Bone marrow (tissue), 2 donors: Measurements from ENCODE around the gene AKAP13.
"Not testable (repeated sequence)": the region's sequence is repeated elsewhere in the genome, so short reads cannot be mapped to it uniquely, and the experiment has no call there.

Experiments used
- DNase-seq, 2 donors: peaks; one replicate each; lab custom pipeline; 2025; lab: John Stamatoyannopoulos, UW

Gene AKAP13

GRCh38 chr15:85408270-85408746 is 27.9 kb downstream of the AKAP13 start:
- DNase-seq: no peak

DNA sequence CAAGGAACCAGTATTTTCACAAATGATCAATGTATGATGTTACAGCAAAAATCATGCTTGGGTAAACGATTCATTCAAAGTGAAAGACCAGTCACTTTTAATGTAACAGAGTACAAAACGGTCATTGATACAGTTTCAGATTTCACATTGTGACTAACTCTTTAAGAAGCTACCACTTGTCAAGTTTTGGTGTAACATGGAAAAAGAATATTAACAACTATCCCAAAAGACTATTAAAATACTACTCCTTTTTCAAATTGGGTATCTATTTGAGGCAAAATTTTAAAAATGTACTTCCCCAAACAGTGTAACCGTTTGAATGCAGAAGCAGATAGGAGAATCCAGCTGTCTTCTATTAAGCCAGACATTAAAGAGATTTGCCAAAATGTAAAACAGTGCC is 31.7 kb downstream of the AKAP13 start:
- DNase-seq: no peak

DNA sequence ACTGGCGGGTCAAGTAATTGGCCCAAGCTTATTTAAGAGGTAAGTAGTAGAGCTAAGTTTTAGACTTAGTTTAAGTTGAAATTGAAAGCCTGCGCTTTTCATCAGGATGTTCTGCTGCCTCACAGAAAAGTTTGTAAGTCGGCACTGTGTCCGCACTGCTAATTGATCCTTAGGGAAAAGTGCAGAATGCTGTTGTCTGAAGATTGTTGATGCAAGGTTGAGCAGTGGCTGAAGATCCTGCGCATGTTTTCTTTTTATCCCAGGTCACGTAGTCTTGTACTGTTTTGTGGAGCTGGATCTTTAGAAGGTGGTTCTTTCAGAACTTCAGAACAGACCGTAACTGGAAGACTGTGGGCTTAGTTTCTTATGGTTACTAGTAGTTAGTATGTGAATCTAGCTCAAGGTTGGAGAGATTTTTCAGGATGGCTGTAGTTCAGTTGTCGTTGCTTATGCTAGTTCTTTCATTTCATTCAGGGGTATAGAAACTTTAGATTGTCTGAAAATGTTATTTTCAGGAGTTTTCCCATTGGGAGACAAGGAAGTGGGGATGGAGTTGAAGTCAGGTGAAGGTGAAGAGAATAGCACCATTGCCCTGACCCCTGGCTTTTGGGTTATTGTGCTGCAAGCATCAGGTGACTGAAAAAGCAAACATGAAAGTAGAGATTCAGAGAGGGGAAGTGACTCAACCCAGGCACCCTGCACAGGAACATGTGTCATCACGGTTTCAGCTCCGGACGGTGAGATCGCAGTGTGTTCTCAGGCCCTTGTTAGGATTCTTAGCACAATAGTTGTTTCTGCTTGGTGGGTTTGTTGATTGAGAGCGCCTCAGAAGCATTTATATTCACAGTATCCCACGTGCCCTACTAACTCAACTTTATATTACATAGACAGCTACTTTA is 32.8 kb downstream of the AKAP13 start:
- DNase-seq: peak; percentile 11 to 91

DNA sequence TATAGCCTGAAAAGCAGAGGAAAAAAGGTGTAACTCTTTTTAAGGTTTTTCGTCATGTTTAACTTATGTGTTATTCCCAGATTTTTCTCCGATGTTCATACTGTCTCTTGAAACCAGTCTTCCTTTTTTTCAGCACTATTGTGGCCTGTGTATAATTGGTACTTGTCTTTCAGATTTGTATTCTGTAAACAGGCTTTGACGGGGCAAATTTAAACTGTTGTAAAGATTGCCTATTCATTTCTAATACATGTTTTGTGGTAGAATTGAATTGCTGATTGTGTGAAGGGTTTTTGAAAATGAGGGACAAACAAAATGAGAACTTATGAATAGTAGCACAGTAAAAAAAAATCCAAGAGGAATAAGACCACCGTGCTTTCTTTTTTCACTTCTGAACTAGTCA is 33.6 kb downstream of the AKAP13 start:
- no peak for DNase-seq

- peak in 1 of 2 donors; percentile 71 for DNase-seq
Observed at GRCh38 chr15:85414495-85414894, 34.1 kb downstream of the AKAP13 start.

DNA sequence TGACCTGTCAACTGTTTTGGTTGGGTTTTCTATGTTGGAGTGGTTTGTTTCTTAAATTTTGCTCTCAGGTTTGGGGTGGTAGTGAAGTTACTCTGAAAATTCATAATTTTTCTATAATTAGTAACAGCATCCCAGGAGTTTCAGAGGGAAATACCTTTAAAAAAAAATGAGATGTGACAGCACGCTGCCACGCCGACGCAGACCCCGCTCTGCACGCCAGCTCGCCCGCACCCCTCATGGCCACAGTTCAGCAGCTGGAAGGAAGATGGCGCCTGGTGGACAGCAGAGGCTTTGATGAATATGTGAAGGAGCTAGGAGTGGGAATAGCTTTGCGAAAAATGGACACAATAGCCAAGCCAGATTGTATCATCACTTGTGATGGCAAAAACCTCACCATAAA is 34.6 kb downstream of the AKAP13 start:
- DNase-seq: no peak

GRCh38 chr15:85415783-85416182 is 35.4 kb downstream of the AKAP13 start:
- no peak for DNase-seq

DNA sequence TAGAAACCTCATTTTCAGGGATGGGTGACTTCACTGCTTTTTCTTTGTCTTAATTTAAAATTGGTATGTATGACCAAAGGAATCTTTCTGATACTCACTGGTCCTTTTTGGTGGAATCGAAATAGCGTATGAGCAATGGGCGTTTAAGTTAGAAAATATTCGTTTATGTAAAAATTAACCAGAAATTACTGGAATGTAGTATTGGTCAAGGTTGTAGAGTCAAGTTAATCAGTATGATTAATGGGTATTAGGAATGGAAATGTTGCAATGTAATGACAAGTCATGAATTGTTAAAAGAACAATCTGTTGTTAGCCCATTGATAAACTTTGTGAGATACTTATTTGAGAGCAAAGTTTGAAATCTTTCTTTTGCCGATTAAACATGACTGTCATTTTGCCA is 36.9 kb downstream of the AKAP13 start:
- DNase-seq: no peak

DNA sequence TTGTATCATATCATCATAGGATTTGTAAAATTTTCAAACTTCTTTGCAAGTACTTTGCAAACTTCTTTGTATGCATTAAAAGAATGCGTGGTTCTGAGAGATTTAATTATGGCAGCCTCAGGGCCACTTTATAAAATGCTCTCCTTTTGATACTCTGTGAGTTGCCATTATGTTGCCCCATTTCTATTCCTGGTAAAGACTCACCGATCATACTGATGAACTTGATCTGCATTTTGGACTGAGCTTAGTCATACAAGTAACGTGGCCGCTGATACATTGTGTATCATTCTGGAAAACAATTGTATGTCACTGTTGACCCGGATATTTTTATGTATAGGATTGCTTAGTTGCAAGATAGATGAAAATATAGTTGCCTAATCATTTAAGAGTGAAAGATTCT is 38.8 kb downstream of the AKAP13 start:
- DNase-seq: no peak

DNA sequence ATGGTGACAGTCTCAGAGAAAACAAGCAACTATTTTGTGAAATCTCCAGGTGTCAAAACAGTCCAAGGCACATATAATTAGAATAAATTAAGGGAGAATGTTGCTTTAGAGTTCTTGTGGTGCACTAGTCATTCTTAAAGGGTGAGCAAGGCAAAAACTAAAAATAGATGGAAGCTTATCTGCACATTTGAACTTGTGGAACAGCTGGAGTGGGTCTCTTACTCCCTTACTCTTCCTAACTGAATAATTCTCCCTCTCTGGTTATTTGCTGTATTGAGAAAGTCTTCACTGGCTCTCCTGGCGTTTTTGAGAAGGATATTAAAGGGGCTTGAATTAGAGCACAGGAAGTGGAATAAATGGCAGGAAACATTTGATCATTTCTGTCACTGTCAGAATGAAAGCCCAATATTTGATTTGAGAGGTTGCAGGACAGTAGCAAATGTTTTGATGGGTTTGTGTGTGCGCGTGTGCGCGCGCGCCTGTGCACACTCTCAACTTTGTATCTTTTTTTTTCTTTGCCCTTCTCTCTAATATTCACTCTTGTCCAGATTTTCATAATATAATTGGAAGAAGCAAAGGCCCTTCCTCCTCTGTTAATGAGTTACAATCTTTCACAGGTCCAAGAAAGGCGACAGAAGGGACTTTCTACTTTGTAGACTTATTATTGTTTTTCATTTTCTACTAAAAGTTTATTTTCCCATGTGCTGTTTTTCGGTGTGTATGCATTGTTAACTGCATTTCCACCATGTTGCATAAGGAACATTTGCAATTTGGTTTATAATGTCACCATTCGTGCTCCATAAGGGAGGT is 40.9 kb downstream of the AKAP13 start:
- DNase-seq: no peak

DNA sequence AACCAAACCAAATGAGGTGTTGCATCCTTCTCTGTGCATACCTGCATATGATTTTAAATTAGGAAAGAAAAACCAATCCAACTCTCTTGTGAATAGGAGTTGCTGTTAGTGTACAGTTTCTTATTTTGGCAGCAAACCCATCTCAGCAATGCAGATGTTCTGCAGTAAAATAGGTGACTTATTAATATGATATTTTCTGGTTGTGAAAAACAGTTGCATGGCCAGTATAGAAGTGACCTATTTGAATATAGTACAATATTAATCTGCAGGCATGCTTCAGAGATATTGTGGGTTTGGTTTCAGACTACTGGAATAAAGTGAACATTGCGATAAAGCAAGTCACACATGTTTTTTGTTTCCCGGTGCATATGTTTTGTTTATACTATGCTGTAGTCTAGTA is 42.2 kb downstream of the AKAP13 start:
- no peak for DNase-seq

GRCh38 chr15:85423256-85423655 is 42.9 kb downstream of the AKAP13 start:
- no peak for DNase-seq

GRCh38 chr15:85424154-85424553 is 43.8 kb downstream of the AKAP13 start:
- DNase-seq: no peak

DNA sequence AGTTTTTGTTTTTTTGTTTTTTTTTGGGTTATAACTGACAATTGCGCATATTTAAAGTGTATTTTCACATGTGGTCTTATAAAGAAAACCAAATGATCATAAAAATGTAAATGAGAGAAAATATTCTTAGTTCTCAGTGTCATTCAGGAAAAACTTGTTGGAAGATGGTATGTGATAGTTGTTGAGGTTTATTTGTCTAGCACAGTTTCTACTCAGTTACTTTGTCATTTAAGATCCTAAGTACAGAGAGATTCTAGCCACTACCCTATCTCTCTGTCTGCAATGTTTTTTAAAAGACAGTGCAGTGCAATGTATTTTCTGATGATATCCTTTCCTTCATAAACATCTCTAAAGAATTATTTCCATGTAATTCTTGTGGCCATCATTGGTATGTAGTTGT is 46.1 kb downstream of the AKAP13 start:
- DNase-seq: no peak

- DNase-seq: no peak
Observed at GRCh38 chr15:85427286-85428028, 47.1 kb downstream of the AKAP13 start.

DNA sequence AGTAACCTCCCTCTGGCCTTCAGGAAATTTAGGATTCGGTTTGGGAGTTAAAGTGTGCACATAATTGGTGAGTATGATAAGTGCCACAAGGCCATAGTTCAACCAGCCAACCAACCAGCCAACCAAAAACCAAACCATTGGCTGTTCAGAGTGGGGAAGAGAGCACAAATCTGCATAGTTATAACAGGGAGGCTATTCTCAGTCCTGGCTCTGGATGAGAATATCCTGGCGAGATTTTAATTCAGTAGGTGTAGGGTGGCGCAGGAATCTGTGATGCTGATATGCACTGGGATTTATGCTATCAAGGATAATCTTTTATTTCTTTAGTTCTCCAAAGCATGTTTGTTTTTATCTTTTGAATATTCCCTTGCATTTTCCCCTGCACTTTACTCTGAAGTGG is 49.1 kb downstream of the AKAP13 start:
- DNase-seq: no peak

DNA sequence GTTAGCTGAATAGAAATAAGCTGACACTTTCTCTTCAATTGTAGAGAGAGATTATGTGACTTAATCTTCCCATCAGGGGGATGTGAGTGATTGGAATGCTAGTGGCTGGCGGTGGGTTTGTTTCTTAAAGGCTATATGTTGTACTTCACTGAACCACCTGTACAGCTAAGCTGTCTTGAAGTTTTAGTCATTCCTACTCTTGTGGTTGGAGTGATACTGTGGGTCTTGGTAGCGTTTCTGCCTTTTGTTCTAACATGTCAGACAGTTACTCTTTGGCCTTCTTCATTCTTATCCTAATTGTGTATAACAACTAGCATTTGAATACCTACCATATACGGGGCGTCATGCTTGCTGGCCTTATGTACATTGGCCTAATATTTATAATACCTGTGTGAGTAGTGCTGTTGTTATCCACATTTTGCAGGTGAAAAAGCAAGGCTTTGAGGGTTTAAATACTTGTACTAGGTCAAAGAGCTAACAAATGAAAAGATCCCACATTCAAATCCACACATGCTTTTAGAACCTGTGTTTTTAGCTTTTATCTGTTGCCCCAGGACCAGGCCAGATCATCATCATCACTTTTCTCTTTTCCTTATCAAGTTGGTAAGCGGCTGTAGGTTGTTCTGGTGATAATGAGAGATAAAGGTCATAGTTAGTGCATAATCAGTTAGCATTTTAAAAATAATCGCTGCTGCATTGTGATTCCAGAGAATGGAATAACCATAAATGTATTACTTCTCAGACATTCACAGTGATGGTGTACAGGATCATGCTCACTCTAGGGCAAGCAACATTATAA is 50.2 kb downstream of the AKAP13 start:
- DNase-seq: no peak

- no peak for DNase-seq
Observed at GRCh38 chr15:85439996-85440395, 59.6 kb downstream of the AKAP13 start.

GRCh38 chr15:85440451-85440850 is 60.0 kb downstream of the AKAP13 start:
- no peak for DNase-seq

DNA sequence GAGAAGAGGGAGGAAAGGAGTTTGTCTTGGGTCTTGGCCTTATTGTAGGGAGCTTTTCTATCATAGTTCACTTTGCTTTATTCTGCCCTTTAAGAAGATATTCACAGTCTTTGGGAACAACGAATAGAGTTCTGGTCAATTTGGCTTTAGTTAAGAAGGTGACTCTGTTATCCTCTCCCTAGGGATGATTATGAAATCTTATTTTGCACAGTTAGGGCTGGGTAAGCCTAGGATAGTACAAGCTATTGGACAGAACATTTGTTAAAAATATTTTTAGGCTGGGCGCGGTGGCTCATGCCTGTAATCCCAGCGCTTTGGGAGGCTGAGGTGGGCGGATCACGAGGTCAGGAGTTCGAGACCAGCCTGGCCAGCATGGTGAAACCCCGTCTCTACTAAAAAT is 61.5 kb downstream of the AKAP13 start:
- not testable (repeated sequence) for DNase-seq

GRCh38 chr15:85443046-85443445 is 62.6 kb downstream of the AKAP13 start:
- no peak for DNase-seq
